C4-2B (cell line): ENCODE data around the gene TAAR5.

ENCODE experiments used
- H3K27ac ChIP-seq: fragments of 450-650 bp; 2 replicates; pipeline ENCODE4 v1.5.1; 2017
- ZFX ChIP-seq: fragments of 450-650 bp; IDR thresholded peaks from 2 replicates; pipeline ENCODE4 v1.6.1; 2017
- TF ChIP-seq, protein P1 (sequence below): fragments of 450-650 bp; conservative IDR thresholded peaks from 2 replicates; pipeline ENCODE4 v1.5.1; 2017; ENCODE audit warnings: mild to moderate bottlenecking

TAAR5 gene

DNA sequence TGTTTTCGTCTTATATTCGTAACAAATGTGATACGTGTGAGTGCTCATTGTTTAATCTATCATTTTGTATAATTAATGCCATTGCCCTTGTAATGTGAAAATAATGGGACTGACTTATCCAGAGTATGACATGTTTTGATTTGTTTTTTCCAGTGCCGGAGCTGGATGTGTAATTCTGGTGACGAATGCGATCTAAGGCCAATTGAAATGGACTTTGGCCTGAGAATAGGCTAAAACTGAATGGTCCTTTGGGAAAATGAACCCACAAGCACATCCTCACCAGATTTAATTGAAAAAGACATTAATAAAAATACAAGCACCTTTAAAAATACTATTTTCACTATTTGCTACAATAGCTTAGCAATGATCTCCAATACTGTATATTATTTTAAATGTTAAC, 6.7 kb upstream of the TAAR5 start:
- no peak overlapping the region for H3K27ac ChIP-seq
- TF ChIP-seq, protein P1, sequence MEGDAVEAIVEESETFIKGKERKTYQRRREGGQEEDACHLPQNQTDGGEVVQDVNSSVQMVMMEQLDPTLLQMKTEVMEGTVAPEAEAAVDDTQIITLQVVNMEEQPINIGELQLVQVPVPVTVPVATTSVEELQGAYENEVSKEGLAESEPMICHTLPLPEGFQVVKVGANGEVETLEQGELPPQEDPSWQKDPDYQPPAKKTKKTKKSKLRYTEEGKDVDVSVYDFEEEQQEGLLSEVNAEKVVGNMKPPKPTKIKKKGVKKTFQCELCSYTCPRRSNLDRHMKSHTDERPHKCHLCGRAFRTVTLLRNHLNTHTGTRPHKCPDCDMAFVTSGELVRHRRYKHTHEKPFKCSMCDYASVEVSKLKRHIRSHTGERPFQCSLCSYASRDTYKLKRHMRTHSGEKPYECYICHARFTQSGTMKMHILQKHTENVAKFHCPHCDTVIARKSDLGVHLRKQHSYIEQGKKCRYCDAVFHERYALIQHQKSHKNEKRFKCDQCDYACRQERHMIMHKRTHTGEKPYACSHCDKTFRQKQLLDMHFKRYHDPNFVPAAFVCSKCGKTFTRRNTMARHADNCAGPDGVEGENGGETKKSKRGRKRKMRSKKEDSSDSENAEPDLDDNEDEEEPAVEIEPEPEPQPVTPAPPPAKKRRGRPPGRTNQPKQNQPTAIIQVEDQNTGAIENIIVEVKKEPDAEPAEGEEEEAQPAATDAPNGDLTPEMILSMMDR, result no peak
- no peak for TF ChIP-seq ZFX

DNA sequence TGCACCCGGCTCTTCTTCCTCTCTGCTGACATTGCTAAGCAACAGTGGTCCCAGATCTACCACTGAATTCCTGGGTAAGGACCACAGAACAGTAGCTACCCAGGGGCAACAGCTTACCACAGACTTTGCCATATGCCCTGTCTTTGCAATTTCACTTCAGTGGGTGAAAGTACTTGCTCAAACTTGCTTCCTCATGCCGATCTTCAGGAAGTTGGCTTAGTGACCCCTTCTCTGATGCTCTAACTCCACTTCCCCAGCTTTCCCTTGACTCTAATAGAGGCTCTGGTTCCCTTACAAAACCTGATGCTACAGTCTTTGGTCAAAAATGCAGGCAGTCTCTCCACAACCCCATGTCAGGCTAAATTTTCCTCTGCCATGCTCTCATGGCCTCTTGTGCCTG, 3.3 kb upstream of the TAAR5 start:
- TF ChIP-seq, protein P1, result no peak
- no peak for TF ChIP-seq ZFX

DNA sequence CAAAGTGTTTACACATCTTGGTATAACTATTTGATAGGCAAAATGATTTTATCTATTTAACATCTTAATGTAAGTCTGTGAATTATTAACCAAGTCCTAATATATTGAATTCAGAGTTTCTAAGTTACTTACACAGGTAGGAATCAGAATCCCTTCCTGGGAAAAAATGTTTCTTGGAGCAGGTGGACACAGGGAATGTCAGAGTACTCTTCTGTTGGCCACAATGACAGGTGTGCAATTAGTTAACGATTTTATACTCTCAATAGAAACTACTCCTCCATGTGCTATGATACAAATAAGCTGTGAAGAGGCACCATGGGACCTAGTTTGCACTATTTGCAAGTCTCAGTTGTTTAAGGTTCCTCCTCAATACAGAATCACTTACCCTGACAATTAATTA, 821 bp upstream of the TAAR5 start:
- H3K27ac ChIP-seq, result no peak overlapping the region
- no peak for TF ChIP-seq ZFX
- TF ChIP-seq, protein P1, result no peak

More for the DNA sequence above, 3.3 kb upstream of the TAAR5 start:
- H3K27ac ChIP-seq, result no peak overlapping the region

DNA sequence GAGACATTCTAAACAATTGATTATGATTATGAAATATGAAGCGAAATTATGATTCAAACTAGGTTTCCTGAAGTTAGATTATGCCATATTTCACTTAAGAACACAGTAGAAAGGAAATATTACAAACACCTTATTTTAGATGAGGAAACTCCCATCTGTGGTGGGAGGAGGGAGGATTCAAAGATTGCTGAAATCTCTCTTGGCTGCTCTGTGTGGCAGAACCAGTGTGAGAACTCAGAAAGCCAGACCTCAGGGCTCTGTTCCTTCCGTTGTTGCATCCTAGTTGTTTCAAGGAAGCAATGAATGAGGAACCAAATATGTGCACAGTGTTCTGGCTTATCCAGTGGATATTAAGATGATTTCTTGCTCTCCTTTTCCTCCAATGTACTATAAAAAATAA, 2.1 kb downstream of the TAAR5 start:
- TF ChIP-seq, protein P1, result no peak
- no peak for TF ChIP-seq ZFX
- H3K27ac ChIP-seq, result no peak overlapping the region

DNA sequence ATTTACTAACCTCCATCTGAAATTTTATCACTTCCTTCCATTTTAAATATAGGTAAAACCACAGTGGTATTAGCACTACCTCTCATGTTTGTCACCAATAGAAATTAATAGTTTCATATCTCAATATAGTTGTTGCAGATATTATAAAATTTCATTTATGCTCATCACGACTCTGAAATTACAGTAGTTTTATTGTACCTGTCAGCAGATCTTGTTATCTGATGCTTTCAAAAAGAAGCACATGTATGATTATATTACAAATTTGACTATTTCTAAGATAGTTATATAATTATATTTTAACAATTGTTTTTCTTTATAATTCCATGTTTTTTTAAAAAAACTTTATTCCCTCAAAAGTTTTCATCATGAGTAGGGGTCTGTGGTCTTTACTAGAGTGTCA, 4.8 kb downstream of the TAAR5 start:
- H3K27ac ChIP-seq, result no peak overlapping the region

DNA sequence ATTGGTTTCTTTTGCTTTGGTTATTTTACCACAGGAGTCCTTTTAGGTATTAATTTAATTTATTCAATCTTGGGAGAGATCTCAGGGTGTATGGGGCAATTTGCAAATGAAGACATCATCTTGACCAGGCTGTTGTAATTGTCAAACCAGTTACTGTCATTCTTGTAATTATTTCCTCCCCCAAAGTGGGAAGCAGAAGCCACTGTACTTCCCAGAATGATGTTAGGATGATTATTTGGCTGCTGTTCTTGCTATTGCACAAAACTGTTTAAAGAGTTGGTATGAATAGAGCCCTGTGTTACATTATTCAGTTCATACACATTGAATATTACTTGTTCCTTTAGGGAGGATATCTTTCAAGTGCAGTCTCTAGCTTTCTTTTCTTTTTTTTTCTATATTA, 17.8 kb downstream of the TAAR5 start:
- H3K27ac ChIP-seq, result no peak overlapping the region
- TF ChIP-seq ZFX, result no peak
- TF ChIP-seq, protein P1, result no peak

More for the DNA sequence above, 4.8 kb downstream of the TAAR5 start:
- TF ChIP-seq, protein P1, result no peak
- no peak for TF ChIP-seq ZFX

DNA sequence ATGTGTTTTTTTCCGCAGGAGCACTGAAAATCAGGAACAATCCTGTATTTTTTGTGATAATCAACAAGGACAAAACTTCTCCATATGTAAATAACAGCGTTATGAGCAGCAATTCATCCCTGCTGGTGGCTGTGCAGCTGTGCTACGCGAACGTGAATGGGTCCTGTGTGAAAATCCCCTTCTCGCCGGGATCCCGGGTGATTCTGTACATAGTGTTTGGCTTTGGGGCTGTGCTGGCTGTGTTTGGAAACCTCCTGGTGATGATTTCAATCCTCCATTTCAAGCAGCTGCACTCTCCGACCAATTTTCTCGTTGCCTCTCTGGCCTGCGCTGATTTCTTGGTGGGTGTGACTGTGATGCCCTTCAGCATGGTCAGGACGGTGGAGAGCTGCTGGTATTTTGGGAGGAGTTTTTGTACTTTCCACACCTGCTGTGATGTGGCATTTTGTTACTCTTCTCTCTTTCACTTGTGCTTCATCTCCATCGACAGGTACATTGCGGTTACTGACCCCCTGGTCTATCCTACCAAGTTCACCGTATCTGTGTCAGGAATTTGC, 19.2 kb downstream of the TAAR5 start, which contains the start of gene TAAR6:
TAAR6 (plus strand) TSS at position 102 of the 557 bp plus-strand sequence; CDS start at position 102, 0 bp downstream.
- H3K27ac ChIP-seq, result no peak within 1 kb of the TSS
- TF ChIP-seq, protein P1, result no peak
- no peak for TF ChIP-seq ZFX
